CD4-positive, alpha-beta T cell treated with Interferon alpha-2 for 1 hour (primary cell): ENCODE measurements around the gene BMP7.

Experiments
- DNase-seq, 2 donors: peaks; one replicate each; pipeline ENCODE4 v3.0.0-alpha.2; 2020 to 2022

Gene BMP7

GRCh38 chr20:57224641-57225138 lies 41.8 kb downstream of the BMP7 start:
- no peak for DNase-seq

DNA sequence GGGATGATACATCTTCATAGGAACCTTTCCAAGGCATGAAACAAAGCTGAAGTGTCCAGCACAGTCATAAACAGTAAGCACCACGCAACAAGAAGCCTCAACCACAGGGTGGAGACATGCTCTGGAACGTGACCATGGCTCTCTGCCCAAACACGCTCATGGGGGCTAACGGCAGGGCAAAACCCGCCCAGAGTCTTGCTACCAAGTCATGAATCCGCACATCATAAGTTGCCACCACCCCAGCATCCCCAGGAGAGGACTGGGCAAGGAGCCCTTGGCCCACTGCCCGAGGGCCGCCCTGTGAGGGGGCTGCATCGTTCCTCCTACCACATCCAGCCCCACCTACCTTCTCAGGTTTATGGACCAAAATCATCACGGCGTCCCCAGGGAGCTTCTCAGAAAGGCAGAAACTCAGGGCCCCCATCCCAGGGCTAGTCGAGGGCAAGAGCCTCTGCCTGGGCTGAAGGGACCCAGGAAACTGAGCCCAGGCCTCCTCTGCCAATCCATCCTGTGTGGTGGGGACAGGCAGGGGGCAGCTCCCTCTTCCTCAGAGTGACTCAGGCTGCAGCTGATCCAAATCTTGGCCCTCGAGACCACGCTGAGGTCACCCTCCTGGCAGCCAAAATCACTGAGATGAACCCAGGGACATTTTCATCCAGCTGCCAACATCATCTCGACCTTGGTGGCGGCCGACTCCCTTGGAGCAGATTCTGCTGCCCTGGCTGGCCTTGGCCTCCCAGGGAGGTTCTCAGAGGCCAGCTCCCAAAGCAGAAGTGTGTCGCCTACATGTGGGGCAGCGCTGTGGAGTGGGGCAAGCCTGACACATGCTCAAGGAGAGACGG lies 42.6 kb downstream of the BMP7 start:
- no peak for DNase-seq

- no peak for DNase-seq
Observed at GRCh38 chr20:57222631-57222950, 43.9 kb downstream of the BMP7 start.

GRCh38 chr20:57221916-57222630 lies 44.4 kb downstream of the BMP7 start:
- no peak for DNase-seq

DNA sequence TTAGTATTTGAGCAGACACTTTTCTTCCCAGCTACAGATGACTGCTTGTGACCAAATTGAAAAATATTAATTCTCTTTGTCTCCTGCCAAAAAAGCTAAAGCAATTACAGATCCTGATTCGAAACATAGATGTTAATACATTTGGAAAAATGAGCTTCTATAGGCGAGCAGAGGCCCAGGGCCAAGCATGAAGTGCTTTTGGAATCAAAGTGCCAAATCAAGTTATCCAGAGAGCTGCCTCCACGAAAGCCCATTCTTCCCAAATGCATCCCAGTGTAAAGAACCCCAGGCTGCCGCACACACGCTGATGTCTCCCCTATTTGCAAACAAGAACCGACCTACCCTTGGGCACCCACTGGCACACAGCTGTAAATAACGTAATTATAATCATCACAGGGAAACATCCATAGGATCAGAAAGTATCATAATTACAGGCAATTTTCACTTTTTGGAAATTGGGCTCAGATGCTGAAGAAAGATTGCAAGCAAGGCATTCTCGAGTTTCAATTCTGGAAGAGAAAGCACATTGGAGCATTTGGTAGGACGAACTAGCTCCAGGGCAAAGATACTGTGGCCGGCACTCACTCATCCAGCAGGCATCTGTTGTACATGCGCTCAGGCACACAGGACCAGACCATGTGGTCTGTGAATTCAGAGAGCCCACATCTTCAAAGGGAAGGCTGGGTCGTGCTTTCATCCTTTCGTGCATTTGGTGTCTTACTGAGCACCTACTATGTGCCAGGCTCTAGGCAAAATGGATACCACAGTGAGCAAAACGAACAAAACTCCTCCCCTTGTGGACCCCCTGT lies 45.9 kb downstream of the BMP7 start:
- no peak for DNase-seq

DNA sequence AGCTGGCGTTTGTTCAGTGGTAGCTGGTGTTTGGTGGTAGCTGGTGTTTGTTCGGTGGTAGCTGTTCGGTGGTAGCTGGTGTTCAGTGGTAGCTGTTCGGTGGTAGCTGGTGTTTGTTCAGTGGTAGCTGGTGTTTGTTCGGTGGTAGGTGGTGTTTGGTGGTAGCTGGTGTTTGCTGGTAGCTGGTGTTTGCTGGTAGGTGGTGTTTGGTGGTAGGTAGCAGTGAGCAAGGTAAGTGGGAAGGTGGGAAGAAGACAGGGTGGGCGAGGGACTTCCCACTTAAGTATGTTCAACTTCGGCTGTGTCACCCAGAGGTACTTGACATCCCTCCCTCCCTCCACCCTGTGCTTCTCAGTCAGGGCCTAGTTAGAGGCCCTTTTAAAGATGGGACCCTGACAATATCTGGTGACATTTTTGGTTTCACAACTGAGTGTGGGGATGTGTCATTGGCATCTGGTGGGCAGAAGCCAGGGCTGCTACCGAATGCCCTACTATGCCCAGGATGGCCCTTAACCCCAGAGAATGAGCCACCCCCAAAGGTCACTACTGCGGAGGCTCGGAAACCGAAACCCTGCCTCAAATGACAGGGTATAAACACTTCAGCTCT lies 47.3 kb downstream of the BMP7 start:
- DNase-seq: no peak

- no peak for DNase-seq
Observed at GRCh38 chr20:57218489-57218888, 48.0 kb downstream of the BMP7 start.

DNA sequence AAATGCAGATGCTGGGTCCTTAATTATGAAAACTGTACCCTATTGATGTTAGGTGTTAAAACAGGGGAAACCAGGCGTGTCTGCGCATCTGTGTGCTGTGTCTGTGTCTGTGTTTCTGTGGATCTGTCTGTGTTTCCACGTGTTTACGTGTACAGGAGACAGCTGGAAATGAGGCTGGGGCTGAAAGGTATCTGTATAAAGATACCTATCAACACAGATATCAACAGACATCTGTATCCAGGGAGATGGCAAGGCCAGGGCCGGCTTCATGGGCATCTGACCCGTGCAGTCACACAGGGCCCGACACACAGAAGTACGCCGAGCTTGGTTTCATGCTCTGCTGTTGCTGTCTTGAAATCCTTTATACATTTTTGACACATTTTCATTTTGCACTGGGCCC lies 48.6 kb downstream of the BMP7 start:
- DNase-seq: no peak

- DNase-seq: no peak
Observed at GRCh38 chr20:57216669-57217068, 49.8 kb downstream of the BMP7 start.

- DNase-seq: no peak
Observed at GRCh38 chr20:57215826-57216471, 50.5 kb downstream of the BMP7 start.

GRCh38 chr20:57215426-57215825 lies 51.0 kb downstream of the BMP7 start:
- no peak for DNase-seq

GRCh38 chr20:57214948-57215347 lies 51.5 kb downstream of the BMP7 start:
- no peak for DNase-seq

DNA sequence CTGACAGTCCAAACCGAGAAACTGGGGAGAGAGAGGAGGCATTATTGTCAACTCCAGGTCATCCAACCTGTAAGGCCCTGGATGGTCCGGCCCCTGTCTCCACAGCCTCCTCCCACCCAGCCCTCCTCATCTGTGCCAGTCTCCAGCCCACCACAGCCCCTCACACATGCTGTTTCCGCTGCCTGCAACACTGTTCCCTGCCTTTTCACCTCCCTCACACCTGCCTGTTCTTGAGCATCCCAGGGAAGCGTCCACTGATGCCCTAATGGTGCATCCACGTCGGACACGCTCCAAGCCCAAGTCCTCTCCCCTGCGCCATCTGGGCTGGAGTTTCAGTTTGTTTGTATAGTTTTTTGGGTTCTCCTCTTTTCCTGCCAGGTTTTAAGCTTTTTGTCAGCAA lies 52.0 kb downstream of the BMP7 start:
- no peak for DNase-seq

DNA sequence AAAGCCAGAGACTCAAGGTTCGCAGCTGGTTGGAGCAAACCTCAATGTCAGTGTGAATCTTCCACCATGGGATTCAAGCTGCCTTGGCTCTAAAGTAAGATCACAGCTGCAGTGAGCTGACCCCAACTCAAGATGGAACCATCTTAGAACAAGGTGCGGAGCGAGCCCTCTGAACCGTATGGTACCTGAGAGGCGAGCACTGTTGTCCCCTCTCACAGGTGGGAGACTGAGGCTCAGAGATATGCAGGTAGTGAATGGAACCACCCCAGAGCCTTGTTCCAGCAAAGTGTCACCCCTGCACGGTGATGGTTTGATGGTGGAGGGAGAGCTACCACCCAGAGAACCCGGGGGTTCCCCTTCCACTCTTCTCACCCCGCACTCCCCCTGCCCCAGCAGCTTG lies 52.5 kb downstream of the BMP7 start:
- no peak for DNase-seq

GRCh38 chr20:57213291-57213690 lies 53.1 kb downstream of the BMP7 start:
- no peak for DNase-seq

DNA sequence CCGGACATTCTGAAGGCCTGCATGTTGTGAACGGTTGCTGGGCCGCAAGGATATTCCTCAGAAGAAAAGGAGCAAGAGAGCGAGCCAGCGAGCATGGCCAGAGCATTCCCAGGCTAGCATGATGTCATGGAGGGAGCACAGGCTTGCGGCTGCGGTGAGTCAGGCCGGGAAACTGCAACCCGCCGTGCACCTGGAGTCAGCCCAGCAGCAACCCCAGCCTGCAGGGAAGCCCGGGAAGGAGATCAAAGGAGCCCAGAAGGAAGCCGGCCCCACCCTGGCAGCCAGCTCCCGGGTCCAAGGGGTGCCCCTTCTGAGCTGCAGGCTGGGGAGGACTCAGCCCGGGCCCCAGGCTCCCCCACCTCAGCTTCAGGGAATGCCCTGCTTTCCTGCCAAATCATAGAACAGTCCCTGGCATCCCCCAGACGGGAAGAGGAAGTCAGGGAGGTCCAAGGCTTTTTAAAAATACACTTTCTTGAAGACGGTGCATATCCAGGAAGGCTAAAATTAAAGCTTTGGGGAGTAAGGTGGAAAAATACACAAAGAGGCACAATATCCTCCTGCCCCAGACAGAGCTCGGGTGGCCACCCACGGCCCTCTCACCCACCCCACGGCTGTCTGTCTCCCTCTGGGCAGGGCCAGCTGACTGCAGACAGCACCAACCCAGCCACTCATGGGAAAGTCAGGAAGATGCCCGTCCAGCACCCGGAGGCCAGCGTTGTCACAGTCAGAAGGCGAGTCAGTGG lies 53.7 kb downstream of the BMP7 start:
- no peak for DNase-seq

DNA sequence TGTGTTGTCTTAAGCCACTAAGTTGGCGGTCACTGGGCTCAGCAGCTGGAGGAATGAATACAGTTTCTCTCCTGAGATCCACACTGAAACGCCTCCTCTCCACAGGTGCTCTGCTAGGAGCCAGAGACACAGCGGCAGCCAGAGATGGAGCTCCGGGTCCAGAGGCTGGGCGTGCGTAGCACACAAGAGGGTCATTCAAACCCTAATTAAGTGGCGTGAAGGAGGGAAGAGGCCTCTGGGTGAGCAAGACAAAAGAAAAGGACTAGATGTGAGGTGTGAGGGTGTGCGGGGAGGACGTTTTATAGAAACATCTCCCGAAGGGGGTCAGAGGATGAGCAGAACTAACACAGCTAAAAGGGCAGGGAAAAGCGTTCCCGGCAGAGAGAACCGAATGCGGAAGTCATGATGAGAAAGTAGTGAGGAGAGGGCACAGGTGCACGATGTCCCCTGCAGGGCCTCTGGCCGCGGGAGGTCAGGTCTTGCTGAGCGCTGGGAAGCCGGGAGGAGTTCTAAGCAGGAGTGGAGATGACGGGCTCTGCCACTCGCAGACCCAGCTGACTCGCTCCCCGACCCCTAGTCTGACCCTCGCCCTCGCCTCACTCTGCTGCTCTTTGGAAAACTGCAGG lies 54.4 kb downstream of the BMP7 start:
- no peak for DNase-seq

DNA sequence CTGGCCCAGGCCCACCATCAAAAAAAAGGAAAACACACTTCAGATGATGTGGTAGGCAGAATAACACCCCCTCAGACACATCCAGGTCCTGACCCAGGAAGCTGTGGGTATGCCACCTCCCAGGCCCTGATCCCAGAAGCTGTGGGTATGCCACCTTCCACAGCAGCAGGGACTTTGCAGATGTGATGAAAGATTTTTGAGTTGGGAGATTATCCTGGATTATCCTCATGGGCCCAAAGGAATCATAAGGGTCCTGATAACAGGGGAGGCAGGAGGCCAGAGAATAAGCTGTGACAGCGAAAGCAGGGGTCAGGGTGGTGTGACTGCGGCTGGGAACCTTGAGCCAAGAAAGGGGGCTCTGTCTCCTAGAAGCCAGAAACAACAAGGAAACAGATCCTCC lies 55.0 kb downstream of the BMP7 start:
- DNase-seq: no peak

GRCh38 chr20:57210911-57211280 lies 55.5 kb downstream of the BMP7 start:
- no peak for DNase-seq

- DNase-seq: no peak
Observed at GRCh38 chr20:57210054-57210910, 56.2 kb downstream of the BMP7 start.
